DND-41 (cell line): Measurements from ENCODE around the gene BCL6.
A peak's percentile ranks its signal among the peaks of the same experiment; 100 is the strongest.

Source experiments
- ATAC-seq: fragments of 200-7000 bp; cut with Tn5 transposase; 3 replicates; pipeline ENCODE4 v1.9.1; 2021; ENCODE audit warnings: low read depth; ENCODE audit not compliant: insufficient read depth
- DNase-seq: peaks from one replicate; pipeline ENCODE4 v3.0.0-alpha.2; 2020
- H2AFZ ChIP-seq: 2 replicates; pipeline ENCODE4 v1.6.0; 2012; ENCODE audit warnings: low read depth, low read length
- H3K27ac ChIP-seq: 2 replicates; pipeline ENCODE4 v1.5.1; 2012; ENCODE audit warnings: low read length, inconsistent platforms
- H3K27me3 ChIP-seq: fragments of 200-600 bp; sonication (generic); 2 replicates; pipeline ENCODE4 v1.6.0; 2012; ENCODE audit warnings: low read length, mild to moderate bottlenecking, inconsistent platforms; ENCODE audit not compliant: insufficient read depth, poor library complexity
- H3K36me3 ChIP-seq: 2 replicates; pipeline ENCODE4 v1.5.1; 2012; ENCODE audit warnings: low read length, inconsistent platforms; ENCODE audit not compliant: insufficient read depth
- H3K4me1 ChIP-seq: 2 replicates; pipeline ENCODE4 v1.5.1; 2012; ENCODE audit warnings: mild to moderate bottlenecking, low read length; ENCODE audit not compliant: insufficient read depth
- H3K4me2 ChIP-seq: 2 replicates; pipeline ENCODE4 v1.6.0; 2012; ENCODE audit warnings: mild to moderate bottlenecking, moderate library complexity, low read length, inconsistent platforms; ENCODE audit not compliant: insufficient read depth
- H3K4me3 ChIP-seq, 2 experiments: fragments of 200-600 bp in 1 of 2; shearing (Covaris generic) in 1 of 2; 2 replicates each; pipeline ENCODE4 v1.5.1; 2012 to 2016; ENCODE audit warnings: inconsistent platforms in 2 of 2, low read length in 2 of 2, mild to moderate bottlenecking in 2 of 2, low read depth in 1 of 2, moderate library complexity in 1 of 2
- H3K79me2 ChIP-seq: 2 replicates; pipeline ENCODE4 v1.6.0; 2012; ENCODE audit warnings: low read length, inconsistent platforms; ENCODE audit not compliant: insufficient read depth
- H3K9ac ChIP-seq: 2 replicates; pipeline ENCODE4 v1.6.0; 2012; ENCODE audit warnings: low read depth, mild to moderate bottlenecking, inconsistent platforms, low read length, moderate library complexity
- H3K9me3 ChIP-seq: 2 replicates; pipeline ENCODE4 v1.5.1; 2012; ENCODE audit warnings: low read length, moderate library complexity, mild to moderate bottlenecking, inconsistent platforms; ENCODE audit not compliant: insufficient read depth, severe bottlenecking
- H4K20me1 ChIP-seq: 2 replicates; pipeline ENCODE4 v1.6.0; 2012; ENCODE audit warnings: low read length; ENCODE audit not compliant: insufficient read depth
- EZH2 ChIP-seq: IDR thresholded peaks from 3 replicates; pipeline ENCODE4 v1.6.1; 2012; ENCODE audit warnings: borderline replicate concordance, low read depth, mild to moderate bottlenecking, moderate library complexity, low read length, inconsistent platforms; ENCODE audit not compliant: severe bottlenecking
- TF ChIP-seq, protein P1 (sequence below): IDR thresholded peaks from 2 replicates; pipeline ENCODE4 v1.5.1; 2012; ENCODE audit warnings: borderline replicate concordance, low read length, moderate library complexity, mild to moderate bottlenecking; ENCODE audit not compliant: poor library complexity, severe bottlenecking; ENCODE audit errors: extremely low read depth

The BCL6 gene

DNA sequence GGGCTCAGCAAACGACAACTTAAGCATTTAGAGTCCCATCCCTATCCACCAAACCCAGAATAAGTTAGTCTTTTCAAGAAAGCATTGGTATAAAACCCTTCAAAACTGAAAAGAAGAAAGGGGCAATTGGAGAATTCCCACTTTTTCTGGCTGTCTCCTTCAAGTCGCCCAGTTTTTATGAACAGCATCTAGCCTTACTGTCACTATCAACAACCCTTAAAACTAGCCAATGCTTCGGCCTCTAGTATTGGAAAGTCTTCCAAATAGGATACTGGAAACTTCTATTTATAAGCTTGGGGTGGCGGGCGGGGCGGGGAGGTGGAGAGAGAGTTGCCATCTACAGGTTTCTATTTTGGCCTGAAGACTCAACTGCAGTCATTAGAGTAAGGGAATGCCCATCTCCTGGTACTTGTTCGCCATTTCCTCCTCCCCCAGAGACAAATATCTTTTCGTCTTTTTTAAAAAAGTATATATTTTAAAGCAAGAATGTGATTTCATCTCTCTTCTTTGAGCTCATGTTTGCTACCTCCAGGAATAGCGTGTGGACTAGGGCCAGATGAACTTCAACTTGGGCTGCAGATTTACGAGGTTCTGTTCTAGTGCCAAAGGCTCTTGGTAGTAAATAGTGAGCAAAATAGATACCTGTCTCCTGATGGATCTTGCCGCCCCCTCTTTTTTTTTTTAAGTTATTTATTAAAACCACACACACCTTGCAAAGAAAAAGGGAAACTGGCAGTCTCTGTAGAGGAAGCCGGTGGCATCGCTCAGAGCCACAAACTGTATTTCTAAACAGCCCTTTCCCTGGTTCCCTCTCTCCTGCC is 2.7 kb downstream of the BCL6 start:
- Histone ChIP-seq H3K79me2 (peaks cover 66% of the 10 kb centered on the region), H4K20me1 (no peaks in the 10 kb centered on the region), H3K4me2 (peak overlapping the region; percentile 89), H2AFZ (no peak overlapping the region), H3K27ac (peak overlapping the region; percentile 99), H3K9ac (peak overlapping the region; percentile 99), H3K4me3 (peak overlapping the region; percentile 75 to 89; a peak in 3 of 4 replicates), H3K36me3 (no peaks in the 10 kb centered on the region; the same call in 1 of the 2 replicates), H3K9me3 (no peaks in the 10 kb centered on the region), H3K27me3 (no peaks in the 10 kb centered on the region), H3K4me1 (peaks cover 46% of the 10 kb centered on the region)
- DNase-seq, result peak; percentile 72
- TF ChIP-seq EZH2, result no peak
- TF ChIP-seq, protein P1, sequence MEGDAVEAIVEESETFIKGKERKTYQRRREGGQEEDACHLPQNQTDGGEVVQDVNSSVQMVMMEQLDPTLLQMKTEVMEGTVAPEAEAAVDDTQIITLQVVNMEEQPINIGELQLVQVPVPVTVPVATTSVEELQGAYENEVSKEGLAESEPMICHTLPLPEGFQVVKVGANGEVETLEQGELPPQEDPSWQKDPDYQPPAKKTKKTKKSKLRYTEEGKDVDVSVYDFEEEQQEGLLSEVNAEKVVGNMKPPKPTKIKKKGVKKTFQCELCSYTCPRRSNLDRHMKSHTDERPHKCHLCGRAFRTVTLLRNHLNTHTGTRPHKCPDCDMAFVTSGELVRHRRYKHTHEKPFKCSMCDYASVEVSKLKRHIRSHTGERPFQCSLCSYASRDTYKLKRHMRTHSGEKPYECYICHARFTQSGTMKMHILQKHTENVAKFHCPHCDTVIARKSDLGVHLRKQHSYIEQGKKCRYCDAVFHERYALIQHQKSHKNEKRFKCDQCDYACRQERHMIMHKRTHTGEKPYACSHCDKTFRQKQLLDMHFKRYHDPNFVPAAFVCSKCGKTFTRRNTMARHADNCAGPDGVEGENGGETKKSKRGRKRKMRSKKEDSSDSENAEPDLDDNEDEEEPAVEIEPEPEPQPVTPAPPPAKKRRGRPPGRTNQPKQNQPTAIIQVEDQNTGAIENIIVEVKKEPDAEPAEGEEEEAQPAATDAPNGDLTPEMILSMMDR, result no peak
- 0 out of 3 replicates have a peak, but pooled peaks have one; percentile 10 for ATAC-seq

DNA sequence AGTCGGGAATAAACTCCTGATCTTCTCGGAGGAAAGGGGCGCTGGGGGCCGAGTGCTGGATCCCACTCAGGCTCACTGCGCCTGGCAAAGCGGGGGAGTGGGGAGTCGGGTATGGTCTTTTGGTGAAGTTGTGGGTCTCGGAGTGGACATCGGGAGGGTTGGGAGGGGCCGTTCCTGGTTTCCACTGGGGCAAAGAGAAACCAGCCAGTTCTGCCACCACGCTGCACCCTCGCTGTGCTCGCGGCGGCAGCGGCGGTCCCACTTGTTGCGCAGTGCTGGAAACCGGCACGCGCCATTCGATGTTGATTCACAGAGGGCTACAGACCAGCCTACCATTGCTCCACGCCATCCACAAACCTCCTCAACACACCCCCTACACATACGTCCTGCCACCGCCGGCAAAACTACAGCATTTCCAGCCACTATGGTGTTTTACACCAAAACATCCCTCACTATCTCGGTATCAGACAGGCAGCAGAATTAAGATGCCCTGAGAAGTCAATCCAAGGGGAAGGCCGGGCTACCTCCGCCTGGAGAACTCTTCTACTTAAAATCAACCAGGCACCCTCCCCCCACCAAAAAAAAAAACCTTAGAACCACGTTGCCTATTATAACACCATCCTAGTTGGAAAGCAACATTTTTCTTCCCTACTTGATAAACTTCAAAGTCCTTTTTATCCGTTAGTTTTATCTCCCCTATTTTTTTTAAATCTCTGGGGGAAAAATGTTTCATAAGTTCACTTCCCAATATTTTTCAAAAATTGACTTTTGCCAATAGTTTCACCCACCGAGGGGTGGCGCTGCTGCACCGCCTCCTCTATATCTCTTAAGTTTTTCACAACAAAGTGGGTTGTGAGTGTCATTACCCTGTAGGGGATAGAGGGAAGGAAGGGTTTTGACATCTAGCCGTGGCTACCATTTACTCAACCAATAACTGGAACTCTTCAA is 3.6 kb downstream of the BCL6 start:
- H3K4me3 ChIP-seq, result peak overlapping the region; percentile 75 to 89; a peak in 3 of 4 replicates
- H2AFZ ChIP-seq, result peak overlapping the region; percentile 15
- H3K9me3 ChIP-seq, result no peaks in the 10 kb centered on the region
- peak overlapping the region; percentile 89 for H3K4me2 ChIP-seq
- no peaks in the 10 kb centered on the region for H4K20me1 ChIP-seq
- H3K36me3 ChIP-seq, result no peaks in the 10 kb centered on the region; the same call in 1 of the 2 replicates
- peaks cover 47% of the 10 kb centered on the region for H3K4me1 ChIP-seq
- no peaks in the 10 kb centered on the region for H3K27me3 ChIP-seq
- DNase-seq (peak; percentile 82), ATAC-seq (peak; percentile 13)
- peak overlapping the region; percentile 99 for H3K27ac ChIP-seq
- H3K79me2 ChIP-seq, result peaks cover 57% of the 10 kb centered on the region
- no peak for TF ChIP-seq EZH2
- TF ChIP-seq, protein P1, result peak; percentile 94
- H3K9ac ChIP-seq, result peak overlapping the region; percentile 99

DNA sequence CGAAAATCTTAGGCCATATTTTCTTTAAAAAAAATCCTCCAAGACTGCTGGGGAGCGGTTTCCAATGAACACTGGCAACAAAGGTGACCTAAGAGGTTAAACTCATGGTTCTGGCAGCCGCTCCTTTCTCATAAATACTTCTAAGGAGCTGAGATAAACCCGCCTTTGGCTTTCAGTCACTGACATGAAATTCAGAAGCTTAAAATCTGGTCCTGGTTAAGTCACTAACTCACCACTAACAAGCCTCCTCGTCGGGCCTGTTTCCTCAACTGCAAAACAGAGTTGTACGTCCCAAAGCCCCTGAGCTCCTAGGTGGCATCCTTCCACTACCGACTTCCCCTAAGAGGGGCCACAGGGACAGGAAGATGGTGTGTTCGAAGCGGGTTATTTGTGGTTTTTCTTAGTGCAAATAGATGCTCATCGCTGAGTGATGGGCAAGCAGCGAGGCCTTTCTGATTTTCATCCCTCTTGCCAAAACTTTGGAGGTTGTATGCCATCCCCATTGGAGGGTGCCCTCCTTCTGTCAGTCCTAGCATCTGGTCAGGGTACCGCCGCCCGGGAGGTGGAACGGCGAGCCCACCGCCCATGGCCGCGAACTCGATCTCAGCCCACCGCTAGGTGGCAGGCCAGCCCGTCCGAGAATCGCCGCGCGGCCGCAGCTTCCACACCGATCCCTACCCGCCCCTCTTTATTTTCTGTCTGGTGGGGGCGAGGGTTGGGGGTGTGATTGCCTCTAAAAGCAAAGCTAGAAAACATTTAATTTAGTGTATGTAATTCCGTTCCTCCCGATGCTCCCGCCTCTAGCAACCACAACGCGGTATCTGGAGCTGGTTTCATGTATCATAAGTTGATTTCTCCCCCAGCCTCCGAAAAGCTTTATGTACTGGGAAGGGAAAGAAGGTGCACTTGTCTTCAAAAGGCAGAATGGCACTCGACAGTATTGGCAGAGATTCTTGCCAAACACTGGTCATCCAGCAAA is 4.6 kb downstream of the BCL6 start:
- peak; percentile 18 for ATAC-seq
- TF ChIP-seq, protein P1, result peak; percentile 92
- TF ChIP-seq EZH2, result no peak
- H3K4me2 ChIP-seq, result peak overlapping the region; percentile 89
- H3K4me3 ChIP-seq, result peak overlapping the region; percentile 75 to 89; a peak in 3 of 4 replicates
- H4K20me1 ChIP-seq, result no peaks in the 10 kb centered on the region
- H3K9me3 ChIP-seq, result no peaks in the 10 kb centered on the region
- peak; percentile 81 for DNase-seq
- H3K79me2 ChIP-seq, result peaks cover 48% of the 10 kb centered on the region
- H3K27ac ChIP-seq, result peak overlapping the region; percentile 99
- H3K36me3 ChIP-seq, result no peaks in the 10 kb centered on the region; the same call in 1 of the 2 replicates
- peaks cover 50% of the 10 kb centered on the region for H3K4me1 ChIP-seq
- H3K9ac ChIP-seq, result peak overlapping the region; percentile 99
- H2AFZ ChIP-seq, result peak overlapping the region; percentile 94
- no peaks in the 10 kb centered on the region for H3K27me3 ChIP-seq
